ENCODE measurements around the gene GCN1.

DNA sequence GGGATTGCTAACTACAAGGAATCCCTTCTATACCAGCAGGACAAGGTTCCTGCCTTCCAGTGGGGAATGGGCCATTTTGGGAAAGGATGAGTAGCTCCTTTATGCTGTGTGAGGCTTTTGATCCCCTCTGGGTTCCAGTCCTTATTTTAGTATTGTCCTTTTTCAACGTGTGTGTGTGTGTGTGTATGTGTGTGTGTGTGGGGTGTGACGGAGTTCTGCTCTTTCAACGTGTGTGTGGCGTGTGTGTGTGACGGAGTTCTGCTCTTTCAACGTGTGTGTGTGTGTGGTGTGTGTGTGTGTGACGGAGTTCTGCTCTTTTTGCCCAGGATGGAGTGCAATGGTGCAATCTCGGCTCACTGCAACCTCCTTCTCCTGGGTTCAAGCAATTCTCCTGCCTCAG is 105.4 kb downstream of the GCN1 start:
- TF ChIP-seq, protein P1, sequence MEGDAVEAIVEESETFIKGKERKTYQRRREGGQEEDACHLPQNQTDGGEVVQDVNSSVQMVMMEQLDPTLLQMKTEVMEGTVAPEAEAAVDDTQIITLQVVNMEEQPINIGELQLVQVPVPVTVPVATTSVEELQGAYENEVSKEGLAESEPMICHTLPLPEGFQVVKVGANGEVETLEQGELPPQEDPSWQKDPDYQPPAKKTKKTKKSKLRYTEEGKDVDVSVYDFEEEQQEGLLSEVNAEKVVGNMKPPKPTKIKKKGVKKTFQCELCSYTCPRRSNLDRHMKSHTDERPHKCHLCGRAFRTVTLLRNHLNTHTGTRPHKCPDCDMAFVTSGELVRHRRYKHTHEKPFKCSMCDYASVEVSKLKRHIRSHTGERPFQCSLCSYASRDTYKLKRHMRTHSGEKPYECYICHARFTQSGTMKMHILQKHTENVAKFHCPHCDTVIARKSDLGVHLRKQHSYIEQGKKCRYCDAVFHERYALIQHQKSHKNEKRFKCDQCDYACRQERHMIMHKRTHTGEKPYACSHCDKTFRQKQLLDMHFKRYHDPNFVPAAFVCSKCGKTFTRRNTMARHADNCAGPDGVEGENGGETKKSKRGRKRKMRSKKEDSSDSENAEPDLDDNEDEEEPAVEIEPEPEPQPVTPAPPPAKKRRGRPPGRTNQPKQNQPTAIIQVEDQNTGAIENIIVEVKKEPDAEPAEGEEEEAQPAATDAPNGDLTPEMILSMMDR (optimal IDR thresholded peaks at IDR 0.05 in 1 of 3, IDR thresholded peaks at IDR 0.05 in 1 of 3, conservative IDR thresholded peaks at IDR 0.05 in 1 of 3; ENCODE audit: extremely low read depth in 1 of 3, insufficient read depth in 2 of 3, low read length in 3 of 3), result no peak
- TF ChIP-seq EZH2 (IDR thresholded peaks at IDR 0.05; ENCODE audit: low read length), result no peak
